D721Med (cell line): Measurements from ENCODE around the gene SLC24A4.

ENCODE experiments used
- DNase-seq: peaks from one replicate; pipeline ENCODE4 v3.0.0; 2011; ENCODE audit warnings: low spot score; ENCODE audit not compliant: insufficient read length
- FAIRE-seq: peaks from 2 replicates; lab custom pipeline; 2011; peaks lifted over from hg19 to GRCh38; lab: Jason Lieb, UNC
- CTCF ChIP-seq: IDR thresholded peaks from 2 replicates; pipeline ENCODE4 v1.5.1; 2012; ENCODE audit warnings: mild to moderate bottlenecking, control low read depth; ENCODE audit not compliant: insufficient read depth; ENCODE audit errors: missing control alignments

Gene SLC24A4

DNA sequence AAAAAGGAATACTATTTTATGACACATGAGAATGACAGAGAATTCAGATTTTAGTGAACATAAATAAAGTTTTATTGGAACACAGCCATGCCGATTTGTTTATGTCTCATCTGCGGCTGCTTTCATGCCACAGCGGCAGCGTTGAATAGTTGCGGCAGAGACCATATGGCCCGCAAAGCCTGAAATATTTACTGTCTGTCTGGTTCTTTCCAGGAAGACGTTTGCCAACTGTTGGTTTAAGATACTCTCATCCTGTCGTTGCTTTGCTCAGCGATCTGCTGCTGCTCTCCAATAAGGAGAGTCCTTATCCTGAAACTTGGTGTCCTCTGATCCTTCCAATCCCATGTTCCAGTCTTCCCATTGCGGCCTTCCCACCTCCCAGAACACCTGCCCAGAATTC is 89.9 kb downstream of the SLC24A4 start:
- no peak for FAIRE-seq

DNA sequence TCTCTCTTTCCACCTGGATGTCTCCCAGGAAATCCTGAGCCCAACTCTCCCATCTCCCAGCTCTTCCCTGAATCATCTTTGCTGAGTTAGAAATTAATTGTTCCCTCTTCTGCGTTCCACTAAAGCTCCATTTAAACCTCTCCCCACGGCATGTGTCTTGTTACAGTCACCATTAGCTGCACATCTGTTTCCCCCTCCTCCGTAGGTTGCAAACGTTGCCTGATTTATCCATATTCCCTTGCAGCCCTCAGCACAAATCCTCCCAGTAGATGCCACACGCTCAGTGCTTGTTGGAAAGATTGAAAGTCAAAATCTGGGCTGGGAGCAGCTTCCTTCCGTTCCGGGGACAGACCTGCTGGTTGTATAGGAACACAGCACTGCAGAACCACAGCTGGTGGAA is 90.4 kb downstream of the SLC24A4 start:
- TF ChIP-seq CTCF = no peak
- DNase-seq (no peak), FAIRE-seq (no peak)

More for the DNA sequence above, 89.9 kb downstream of the SLC24A4 start:
- no peak for TF ChIP-seq CTCF
- DNase-seq = no peak

- FAIRE-seq (no peak), DNase-seq (no peak)
- no peak for TF ChIP-seq CTCF
These were observed 91.9 kb downstream of the SLC24A4 start for GRCh38 chr14:92414690-92415445.

- FAIRE-seq = no peak
These were observed 93.0 kb downstream of the SLC24A4 start for GRCh38 chr14:92415969-92416368.

DNA sequence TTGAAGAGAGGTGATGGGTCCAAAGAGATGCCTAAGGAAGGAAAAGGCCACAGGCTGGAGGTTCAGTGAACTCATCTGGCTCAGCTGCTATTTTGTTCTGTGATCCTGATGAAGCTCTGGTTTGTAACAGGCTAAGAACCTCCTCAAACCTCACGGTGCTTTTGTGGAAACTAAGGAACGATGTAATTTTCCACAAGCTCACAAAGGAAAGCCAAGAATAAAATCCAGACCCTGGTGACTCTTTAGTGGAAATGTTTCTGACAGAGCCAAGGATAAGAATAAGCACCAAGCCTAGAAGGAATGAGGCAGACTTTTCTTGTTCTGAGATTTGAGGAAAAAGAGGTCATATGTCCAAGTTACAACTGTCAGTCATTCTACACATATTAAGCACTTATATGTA is 93.6 kb downstream of the SLC24A4 start:
- FAIRE-seq = no peak
- TF ChIP-seq CTCF = no peak
- DNase-seq = no peak

More at GRCh38 chr14:92415969-92416368, 93.0 kb downstream of the SLC24A4 start:
- no peak for TF ChIP-seq CTCF
- no peak for DNase-seq

DNA sequence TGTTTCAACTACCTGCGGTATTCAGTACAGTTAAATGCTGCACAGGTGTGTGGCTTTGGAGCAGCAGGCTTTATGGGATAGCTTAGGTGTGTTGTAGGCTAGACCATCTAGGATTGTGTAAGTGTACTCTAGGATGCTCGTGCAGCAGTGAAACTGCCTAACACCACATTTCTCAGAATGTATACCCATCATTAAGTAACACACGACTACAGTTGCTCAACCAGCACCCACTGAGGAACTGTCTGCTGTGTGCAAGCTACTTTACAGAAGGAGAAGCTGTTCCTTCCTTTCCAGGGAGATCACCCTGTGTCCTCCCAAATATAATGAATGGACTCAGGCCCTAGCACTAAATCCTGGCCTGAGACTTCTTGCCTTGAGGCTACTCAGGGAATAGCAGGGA is 94.8 kb downstream of the SLC24A4 start:
- no peak for FAIRE-seq
- TF ChIP-seq CTCF = no peak
- no peak for DNase-seq

DNA sequence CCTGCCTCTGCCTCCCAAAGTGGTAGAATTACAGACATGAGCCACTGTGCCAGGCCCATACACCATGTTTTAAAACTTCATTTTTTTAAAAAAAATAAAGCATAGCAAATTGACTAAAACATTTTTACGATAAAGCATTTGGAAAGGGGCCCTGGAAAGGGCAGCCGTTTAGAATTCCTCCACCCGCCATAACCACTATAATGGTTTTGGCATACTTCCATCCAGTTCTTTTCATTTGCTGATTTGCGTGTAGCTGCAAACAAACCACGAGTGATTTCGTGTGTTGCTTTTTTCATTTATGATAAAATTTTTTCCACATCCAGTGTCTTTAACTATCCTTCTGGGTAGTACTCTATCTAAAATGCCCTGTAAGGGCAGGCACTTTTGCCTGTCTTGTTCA is 98.8 kb downstream of the SLC24A4 start:
- DNase-seq = no peak
- no peak for FAIRE-seq
- TF ChIP-seq CTCF = no peak
